22Rv1 (cell line): ENCODE data around the gene ATP7A.

ENCODE experiments used
- ZFX ChIP-seq: fragments of 450-650 bp; IDR thresholded peaks from 2 replicates; pipeline ENCODE4 v1.6.1; 2017; ENCODE audit warnings: antibody characterized with exemption, borderline replicate concordance
- TF ChIP-seq, protein P1 (sequence below): fragments of 450-650 bp; IDR thresholded peaks from 2 replicates; pipeline ENCODE4 v1.5.1; 2017; ENCODE audit warnings: mild to moderate bottlenecking

DNA sequence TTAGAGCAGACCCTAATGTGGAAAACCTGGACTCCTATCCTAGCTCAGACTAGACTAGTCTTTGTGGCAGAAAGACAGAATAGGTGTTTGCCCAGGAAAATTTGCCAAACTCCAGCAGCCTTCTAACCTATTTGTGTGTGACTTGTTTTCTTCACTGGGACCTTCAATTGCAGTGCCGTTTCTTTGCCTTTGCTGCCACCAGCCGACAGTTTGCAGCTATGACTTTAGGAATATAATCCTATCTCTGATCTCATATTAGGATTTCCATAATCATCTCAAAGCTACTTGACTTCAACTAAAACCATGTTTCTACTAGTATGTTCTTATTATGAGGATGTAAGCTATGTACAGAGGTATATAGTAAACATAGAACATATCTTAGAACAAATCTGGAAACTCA lies 119.2 kb downstream of the ATP7A start:
- TF ChIP-seq, protein P1, sequence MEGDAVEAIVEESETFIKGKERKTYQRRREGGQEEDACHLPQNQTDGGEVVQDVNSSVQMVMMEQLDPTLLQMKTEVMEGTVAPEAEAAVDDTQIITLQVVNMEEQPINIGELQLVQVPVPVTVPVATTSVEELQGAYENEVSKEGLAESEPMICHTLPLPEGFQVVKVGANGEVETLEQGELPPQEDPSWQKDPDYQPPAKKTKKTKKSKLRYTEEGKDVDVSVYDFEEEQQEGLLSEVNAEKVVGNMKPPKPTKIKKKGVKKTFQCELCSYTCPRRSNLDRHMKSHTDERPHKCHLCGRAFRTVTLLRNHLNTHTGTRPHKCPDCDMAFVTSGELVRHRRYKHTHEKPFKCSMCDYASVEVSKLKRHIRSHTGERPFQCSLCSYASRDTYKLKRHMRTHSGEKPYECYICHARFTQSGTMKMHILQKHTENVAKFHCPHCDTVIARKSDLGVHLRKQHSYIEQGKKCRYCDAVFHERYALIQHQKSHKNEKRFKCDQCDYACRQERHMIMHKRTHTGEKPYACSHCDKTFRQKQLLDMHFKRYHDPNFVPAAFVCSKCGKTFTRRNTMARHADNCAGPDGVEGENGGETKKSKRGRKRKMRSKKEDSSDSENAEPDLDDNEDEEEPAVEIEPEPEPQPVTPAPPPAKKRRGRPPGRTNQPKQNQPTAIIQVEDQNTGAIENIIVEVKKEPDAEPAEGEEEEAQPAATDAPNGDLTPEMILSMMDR: peak; percentile 60
- no peak for TF ChIP-seq ZFX
